ENCODE data around the gene SH3GL1.
A peak's percentile ranks its signal among the peaks of the same experiment; 100 is the strongest.

Gene SH3GL1

DNA sequence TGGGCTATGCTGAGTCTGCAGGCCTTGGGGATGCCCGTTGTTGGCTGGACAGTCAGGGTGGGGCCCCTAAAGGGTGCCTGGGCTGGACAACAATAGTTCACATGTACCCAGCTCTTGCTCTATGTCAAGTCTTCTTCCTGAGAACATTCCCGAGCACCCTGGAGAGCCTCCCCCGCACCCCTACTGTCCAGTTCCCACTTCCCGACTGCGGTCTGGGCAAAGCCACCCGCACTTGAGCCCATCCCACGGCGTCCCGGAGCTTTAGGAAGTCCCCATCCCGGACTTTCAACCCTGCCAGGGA lies 58.1 kb downstream of the SH3GL1 start:
- Histone ChIP-seq H3F3A (ENCODE audit: insufficient read depth, low read length) (peaks cover 5% of the 10 kb centered on the region; the same call in 1 of the 2 replicates), H2AFZ (ENCODE audit: low read length) (peak overlapping the region; percentile 90), H3K27ac (ENCODE audit: low read length) (no peak overlapping the region; the same call in 1 of the 2 replicates), H3K4me2 (ENCODE audit: low read depth, low read length) (peak overlapping the region; percentile 90), H3K36me3 (replicated peaks; ENCODE audit: insufficient read depth, low read length) (no peaks in the 10 kb centered on the region), H4K20me1 (ENCODE audit: insufficient read depth, low read length) (no peaks in the 10 kb centered on the region), H3K9me2 (replicated peaks; ENCODE audit: insufficient read depth, low read length) (no peaks in the 10 kb centered on the region), H3K27me3 (replicated peaks; ENCODE audit: insufficient read depth, low read length) (no peaks in the 10 kb centered on the region), H3K9me3 (replicated peaks; ENCODE audit: insufficient read depth, low read length) (no peaks in the 10 kb centered on the region), H3K79me2 (ENCODE audit: low read length) (peaks cover 6% of the 10 kb centered on the region), H3K4me3 (ENCODE audit: low read length) (peak overlapping the region; percentile 67), H3K4me1 (ENCODE audit: low read length) (peaks cover 12% of the 10 kb centered on the region; the same call in 1 of the 2 replicates), H3K9ac (ENCODE audit: low read length) (peak overlapping the region; percentile 61; the same call in 1 of the 2 replicates)
- TF ChIP-seq EZH2 (optimal IDR thresholded peaks at IDR 0.05; ENCODE audit: low read depth, low read length), result no peak
- DNase-seq, result no peak

GRCh38 chr19:4338441-4339355 lies 61.6 kb downstream of the SH3GL1 start, which contains the start of gene STAP2:
STAP2 (minus strand) TSS chr19:4338827; CDS start chr19:4338753, 74 bp downstream.
- Histone ChIP-seq H3K9ac (ENCODE audit: low read length) (peak within 1 kb of the TSS; percentile 67), H3K4me1 (ENCODE audit: low read length) (peaks cover 6% of the 10 kb centered on the region; the same call in 1 of the 2 replicates), H4K20me1 (ENCODE audit: insufficient read depth, low read length) (no peaks in the 10 kb centered on the region), H2AFZ (ENCODE audit: low read length) (peak within 1 kb of the TSS; percentile 77), H3K9me2 (replicated peaks; ENCODE audit: insufficient read depth, low read length) (no peaks in the 10 kb centered on the region), H3K36me3 (replicated peaks; ENCODE audit: insufficient read depth, low read length) (no peaks in the 10 kb centered on the region), H3F3A (ENCODE audit: insufficient read depth, low read length) (peaks cover 5% of the 10 kb centered on the region; the same call in 1 of the 2 replicates), H3K27ac (ENCODE audit: low read length) (peak within 1 kb of the TSS; percentile 25; the same call in 1 of the 2 replicates), H3K4me2 (ENCODE audit: low read depth, low read length) (peak within 1 kb of the TSS; percentile 82), H3K4me3 (ENCODE audit: low read length) (peak within 1 kb of the TSS; percentile 56), H3K27me3 (replicated peaks; ENCODE audit: insufficient read depth, low read length) (no peaks in the 10 kb centered on the region), H3K79me2 (ENCODE audit: low read length) (no peaks in the 10 kb centered on the region), H3K9me3 (replicated peaks; ENCODE audit: insufficient read depth, low read length) (no peaks in the 10 kb centered on the region)
- TF ChIP-seq EZH2 (optimal IDR thresholded peaks at IDR 0.05; ENCODE audit: low read depth, low read length) (no peak), EZH2phosphoT487 (IDR thresholded peaks at IDR 0.05; ENCODE audit: low read length) (no peak)
- TF ChIP-seq, protein P1, sequence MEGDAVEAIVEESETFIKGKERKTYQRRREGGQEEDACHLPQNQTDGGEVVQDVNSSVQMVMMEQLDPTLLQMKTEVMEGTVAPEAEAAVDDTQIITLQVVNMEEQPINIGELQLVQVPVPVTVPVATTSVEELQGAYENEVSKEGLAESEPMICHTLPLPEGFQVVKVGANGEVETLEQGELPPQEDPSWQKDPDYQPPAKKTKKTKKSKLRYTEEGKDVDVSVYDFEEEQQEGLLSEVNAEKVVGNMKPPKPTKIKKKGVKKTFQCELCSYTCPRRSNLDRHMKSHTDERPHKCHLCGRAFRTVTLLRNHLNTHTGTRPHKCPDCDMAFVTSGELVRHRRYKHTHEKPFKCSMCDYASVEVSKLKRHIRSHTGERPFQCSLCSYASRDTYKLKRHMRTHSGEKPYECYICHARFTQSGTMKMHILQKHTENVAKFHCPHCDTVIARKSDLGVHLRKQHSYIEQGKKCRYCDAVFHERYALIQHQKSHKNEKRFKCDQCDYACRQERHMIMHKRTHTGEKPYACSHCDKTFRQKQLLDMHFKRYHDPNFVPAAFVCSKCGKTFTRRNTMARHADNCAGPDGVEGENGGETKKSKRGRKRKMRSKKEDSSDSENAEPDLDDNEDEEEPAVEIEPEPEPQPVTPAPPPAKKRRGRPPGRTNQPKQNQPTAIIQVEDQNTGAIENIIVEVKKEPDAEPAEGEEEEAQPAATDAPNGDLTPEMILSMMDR (IDR thresholded peaks at IDR 0.05; ENCODE audit: low read length), result no peak
- DNase-seq, result peak; percentile 36

- no peak for TF ChIP-seq EZH2 (optimal IDR thresholded peaks at IDR 0.05; ENCODE audit: low read depth, low read length)
- no peak for TF ChIP-seq EZH2phosphoT487 (IDR thresholded peaks at IDR 0.05; ENCODE audit: low read length)
- TF ChIP-seq, protein P1 (IDR thresholded peaks at IDR 0.05; ENCODE audit: low read length), result no peak
- H2AFZ ChIP-seq (ENCODE audit: low read length), result peak overlapping the region; percentile 77
- H3K4me3 ChIP-seq (ENCODE audit: low read length), result peak overlapping the region; percentile 56
- H3K9me2 ChIP-seq (replicated peaks; ENCODE audit: insufficient read depth, low read length), result no peaks in the 10 kb centered on the region
- no peaks in the 10 kb centered on the region for H4K20me1 ChIP-seq (ENCODE audit: insufficient read depth, low read length)
- no peaks in the 10 kb centered on the region for H3K36me3 ChIP-seq (replicated peaks; ENCODE audit: insufficient read depth, low read length)
- peak overlapping the region; percentile 82 for H3K4me2 ChIP-seq (ENCODE audit: low read depth, low read length)
- no peak for DNase-seq
- H3K27me3 ChIP-seq (replicated peaks; ENCODE audit: insufficient read depth, low read length), result no peaks in the 10 kb centered on the region
- H3F3A ChIP-seq (ENCODE audit: insufficient read depth, low read length), result peaks cover 2% of the 10 kb centered on the region; the same call in 1 of the 2 replicates
- peak overlapping the region; percentile 22; the same call in 1 of the 2 replicates for H3K27ac ChIP-seq (ENCODE audit: low read length)
- peak overlapping the region; percentile 67 for H3K9ac ChIP-seq (ENCODE audit: low read length)
- no peaks in the 10 kb centered on the region for H3K79me2 ChIP-seq (ENCODE audit: low read length)
- no peaks in the 10 kb centered on the region for H3K9me3 ChIP-seq (replicated peaks; ENCODE audit: insufficient read depth, low read length)
- H3K4me1 ChIP-seq (ENCODE audit: low read length), result peaks cover 6% of the 10 kb centered on the region; the same call in 1 of the 2 replicates
Observed at GRCh38 chr19:4337906-4338440, 62.4 kb downstream of the SH3GL1 start.
